ENCODE data around the gene ABCC3.

ABCC3 gene

GRCh38 chr17:50607522-50608175 lies 27.0 kb upstream of the ABCC3 start:
- H3K4me3 ChIP-seq (ENCODE audit: low read depth, low read length) = no peak overlapping the region

- no peak overlapping the region for H3K4me3 ChIP-seq (ENCODE audit: low read depth, low read length)
These were observed 25.8 kb upstream of the ABCC3 start for GRCh38 chr17:50608700-50609379.

- H3K4me3 ChIP-seq (ENCODE audit: low read depth, low read length) = no peak overlapping the region
These were observed 25.2 kb upstream of the ABCC3 start for GRCh38 chr17:50609380-50610074.

GRCh38 chr17:50611634-50612033 lies 23.0 kb upstream of the ABCC3 start:
- H3K4me3 ChIP-seq (ENCODE audit: low read depth, low read length) = no peak overlapping the region

- no peak overlapping the region for H3K4me3 ChIP-seq (ENCODE audit: low read depth, low read length)
These were observed 22.4 kb upstream of the ABCC3 start for GRCh38 chr17:50612281-50612680.

- H3K4me3 ChIP-seq (ENCODE audit: low read depth, low read length) = no peak overlapping the region
These were observed 21.4 kb upstream of the ABCC3 start for GRCh38 chr17:50613007-50613992.

- H3K4me3 ChIP-seq (ENCODE audit: low read depth, low read length) = no peak overlapping the region
These were observed 20.1 kb upstream of the ABCC3 start for GRCh38 chr17:50614471-50615051.

- no peak overlapping the region for H3K4me3 ChIP-seq (ENCODE audit: low read depth, low read length)
These were observed 18.9 kb upstream of the ABCC3 start for GRCh38 chr17:50615828-50616227.

GRCh38 chr17:50618300-50618699 lies 16.4 kb upstream of the ABCC3 start:
- H3K4me3 ChIP-seq (ENCODE audit: low read depth, low read length) = no peak overlapping the region

- H3K4me3 ChIP-seq (ENCODE audit: low read depth, low read length) = no peak overlapping the region
These were observed 15.7 kb upstream of the ABCC3 start for GRCh38 chr17:50618941-50619340.

- H3K4me3 ChIP-seq (ENCODE audit: low read depth, low read length) = no peak overlapping the region
These were observed 15.2 kb upstream of the ABCC3 start for GRCh38 chr17:50619489-50619888.

- no peak overlapping the region for H3K4me3 ChIP-seq (ENCODE audit: low read depth, low read length)
These were observed 14.4 kb upstream of the ABCC3 start for GRCh38 chr17:50620237-50620636.

GRCh38 chr17:50620858-50621257 lies 13.8 kb upstream of the ABCC3 start:
- no peak overlapping the region for H3K4me3 ChIP-seq (ENCODE audit: low read depth, low read length)

GRCh38 chr17:50621574-50622031 lies 13.1 kb upstream of the ABCC3 start:
- H3K4me3 ChIP-seq (ENCODE audit: low read depth, low read length) = no peak overlapping the region

GRCh38 chr17:50624321-50624934 lies 10.3 kb upstream of the ABCC3 start:
- no peak overlapping the region for H3K4me3 ChIP-seq (ENCODE audit: low read depth, low read length)

- no peak overlapping the region for H3K4me3 ChIP-seq (ENCODE audit: low read depth, low read length)
These were observed 9.4 kb upstream of the ABCC3 start for GRCh38 chr17:50625032-50625871.

GRCh38 chr17:50626037-50626574 lies 8.6 kb upstream of the ABCC3 start:
- H3K4me3 ChIP-seq (ENCODE audit: low read depth, low read length) = no peak overlapping the region

- no peak overlapping the region for H3K4me3 ChIP-seq (ENCODE audit: low read depth, low read length)
These were observed 7.5 kb upstream of the ABCC3 start for GRCh38 chr17:50627036-50627781.
